HCT116 (cell line): ENCODE results near the gene MINDY3. TPM values are rescaled to one million over a fixed set of nuclear protein-coding genes. Genes with fewer than 3 reads are reported as not detected.

ENCODE experiments used
- ATAC-seq: fragments of 200-7000 bp; cut with Tn5 transposase; 2 replicates; pipeline ENCODE4 v1.9.1; 2020; ENCODE audit warnings: mild to moderate bottlenecking, moderate library complexity
- BruUV-seq: library from RNA; stranded (reverse); fragments of 400-500 nt; replicated peaks from 2 replicates; lab custom pipeline; 2021; lab: Mats Ljungman, UMichigan
- CTCF ChIA-PET: fragments of 300-600 bp; sonication (Branson Sonifier 250); formaldehyde crosslinking; loops from one replicate; lab custom pipeline; 2021; ENCODE audit warnings: antibody characterized with exemption; lab: Charles Lee
- POLR2A ChIA-PET: fragments of 300-600, 350-600 bp; sonication (Branson Sonifier 250); formaldehyde crosslinking; loops from one replicate; lab custom pipeline; 2021; ENCODE audit warnings: antibody characterized with exemption; lab: Charles Lee
- RAD21 ChIA-PET, 2 experiments: fragments of 300-600 bp; sonication (Branson Sonifier 250); formaldehyde crosslinking; loops; one replicate each; lab custom pipeline; 2023; ENCODE audit warnings: low total read pairs in 2 of 2; ENCODE audit not compliant: uncharacterized antibody in 2 of 2, unreplicated experiment in 2 of 2, low non-redundant PET in 1 of 2; lab: Charles Lee
- DNase-seq: peaks from one replicate; pipeline ENCODE4 v3.0.0-alpha.2; 2010; ENCODE audit warnings: low read depth, low spot score
- H2AFZ ChIP-seq: fragments of 200-600 bp; shearing (Covaris generic), sonication (generic); 2 replicates; pipeline ENCODE4 v1.6.1; 2017; ENCODE audit warnings: low read depth, mixed run types, mixed read lengths, antibody characterized with exemption, low read length; ENCODE audit not compliant: poor library complexity, severe bottlenecking
- H3K27ac ChIP-seq: 2 replicates; pipeline ENCODE4 v1.5.1; 2012; ENCODE audit warnings: low read depth, low read length
- H3K27me3 ChIP-seq: fragments of 200-600 bp; sonication (generic); 2 replicates; pipeline ENCODE4 v1.6.1; 2016; ENCODE audit warnings: mixed run types, low read length, mixed read lengths; ENCODE audit not compliant: insufficient read depth
- H3K36me3 ChIP-seq, 2 experiments: fragments of 200-500 bp in 1 of 2; fragments of 200-600 bp in 1 of 2; sonication (Bioruptor generic) in 1 of 2; sonication (generic) in 1 of 2; 2 replicates each; pipeline versions ENCODE4 v1.5.1 to v1.6.1; 2014 to 2016; ENCODE audit warnings: low read length in 2 of 2, inconsistent platforms in 1 of 2, mixed read lengths in 1 of 2, mixed run types in 1 of 2; ENCODE audit not compliant: insufficient read depth in 2 of 2, control insufficient read depth in 1 of 2
- H3K4me1 ChIP-seq, 2 experiments: fragments of 200-600 bp in 1 of 2; sonication (generic) in 1 of 2; 2 replicates each; pipeline versions ENCODE4 v1.5.1 to v1.6.1; 2012 to 2017; ENCODE audit warnings: low read length in 2 of 2, inconsistent platforms in 1 of 2, mild to moderate bottlenecking in 1 of 2, mixed read lengths in 1 of 2, mixed run types in 1 of 2, moderate library complexity in 1 of 2; ENCODE audit not compliant: insufficient read depth in 2 of 2, control insufficient read depth in 1 of 2
- H3K4me2 ChIP-seq: fragments of 200-600 bp; sonication (generic); 2 replicates; pipeline ENCODE4 v1.6.1; 2017; ENCODE audit warnings: mixed run types, low read length, mixed read lengths
- H3K4me3 ChIP-seq, 2 experiments: fragments of 200-600 bp in 1 of 2; sonication (generic) in 1 of 2; replicated peaks in 1 of 2; 2 replicates each; pipeline ENCODE4 v1.5.1; 2011 to 2016; ENCODE audit warnings: low read length in 2 of 2, control low read depth in 1 of 2, low read depth in 1 of 2, mild to moderate bottlenecking in 1 of 2, mixed read lengths in 1 of 2, mixed run types in 1 of 2
- H3K79me2 ChIP-seq: fragments of 200-600 bp; sonication (generic); 2 replicates; pipeline ENCODE4 v1.6.1; 2017; ENCODE audit warnings: mild to moderate bottlenecking, mixed run types, low read length, moderate library complexity, mixed read lengths; ENCODE audit not compliant: insufficient read depth
- H3K9ac ChIP-seq: fragments of 200-600 bp; sonication (generic); 2 replicates; pipeline ENCODE4 v1.6.1; 2016; ENCODE audit warnings: low read length, mixed read lengths
- H3K9me2 ChIP-seq: fragments of 200-600 bp; sonication (generic), shearing (Covaris generic); 2 replicates; pipeline ENCODE4 v1.6.1; 2017; ENCODE audit warnings: mixed run types, mild to moderate bottlenecking, moderate library complexity; ENCODE audit not compliant: insufficient read depth
- H3K9me3 ChIP-seq, 2 experiments: fragments of 200-500 bp in 1 of 2; fragments of 200-600 bp in 1 of 2; sonication (Bioruptor generic) in 1 of 2; sonication (generic) in 1 of 2; 2 replicates each; pipeline ENCODE4 v1.6.1; 2014 to 2017; ENCODE audit warnings: low read length in 2 of 2, mixed read lengths in 2 of 2, inconsistent platforms in 1 of 2, low read depth in 1 of 2, mild to moderate bottlenecking in 1 of 2, mixed run types in 1 of 2, moderate library complexity in 1 of 2; ENCODE audit not compliant: control insufficient read depth in 1 of 2, insufficient read depth in 1 of 2
- H4K20me1 ChIP-seq: fragments of 200-600 bp; sonication (generic), shearing (Covaris generic); 2 replicates; pipeline ENCODE4 v1.6.1; 2017; ENCODE audit warnings: mixed run types, mild to moderate bottlenecking, moderate library complexity; ENCODE audit not compliant: insufficient read depth
- EGR1 ChIP-seq: IDR thresholded peaks from 2 replicates; pipeline ENCODE4 v1.6.1; 2012; ENCODE audit warnings: low read depth
- FOSL1 ChIP-seq: IDR thresholded peaks from 2 replicates; pipeline ENCODE4 v1.6.1; 2012; ENCODE audit warnings: low read depth
- JUND ChIP-seq: IDR thresholded peaks from 2 replicates; pipeline ENCODE4 v1.6.1; 2012
- REST ChIP-seq: IDR thresholded peaks from 2 replicates; pipeline ENCODE4 v1.6.1; 2012; ENCODE audit warnings: low read depth
- SP1 ChIP-seq: IDR thresholded peaks from 2 replicates; pipeline ENCODE4 v1.6.1; 2012; ENCODE audit warnings: low read depth
- YY1 ChIP-seq: IDR thresholded peaks from 2 replicates; pipeline ENCODE4 v1.6.1; 2011; ENCODE audit warnings: low read length, low read depth, moderate library complexity, mild to moderate bottlenecking; ENCODE audit not compliant: insufficient replicate concordance; ENCODE audit errors: extremely low read depth
- intact Hi-C: fragments of 100-400 bp; cut with micrococcal nuclease; formaldehyde crosslinking; loops from 2 replicates; pipeline ENCODE4 v1.10.0; 2022
- total RNA-seq: library from RNA; stranded (reverse); gene quantifications from one replicate; pipeline ENCODE4 v1.2.1, GENCODE V29; 2021; ENCODE audit not compliant: unreplicated experiment

The MINDY3 gene
- total RNA-seq, 1 experiment from 2014 or later, result 15.5 TPM

DNA sequence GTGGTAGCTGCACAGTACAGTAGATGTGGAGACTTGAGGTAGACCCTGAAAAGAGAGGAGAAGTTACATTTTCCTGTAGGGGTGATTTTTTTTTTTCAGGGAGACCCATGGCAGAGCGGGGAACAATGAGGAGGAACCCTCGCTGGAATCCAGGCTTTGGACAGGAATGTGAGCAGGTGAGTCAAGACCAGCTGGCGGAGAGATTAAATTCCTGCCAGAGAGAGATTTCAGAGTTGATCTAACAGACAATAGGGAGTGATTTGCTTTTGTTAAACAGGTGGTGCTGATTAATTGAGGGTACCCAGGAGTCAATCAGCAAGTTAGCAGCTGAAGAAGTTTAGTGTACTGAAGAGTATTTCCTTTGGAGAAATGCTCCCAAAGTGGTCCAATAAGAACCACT is 41.6 kb upstream of the MINDY3 start:
- no peak for TF ChIP-seq SP1
- TF ChIP-seq JUND, result no peak
- no peak for TF ChIP-seq YY1
- no peak for TF ChIP-seq EGR1
- TF ChIP-seq REST, result no peak
- TF ChIP-seq FOSL1, result no peak
- H3K27ac ChIP-seq, result no peak overlapping the region
- ATAC-seq (no peak), DNase-seq (no peak)
- H3K9ac ChIP-seq, result no peak overlapping the region
- no TSS peak for BruUV-seq
- intact Hi-C loops, result loop anchor here (2.0 to 10.0 kb wide), 3 partner anchors 643 to 903 kb away; no protein-coding TSS in a partner anchor
- no peak overlapping the region for H3K4me2 ChIP-seq
- no peak overlapping the region for H2AFZ ChIP-seq
- CTCF ChIA-PET, result interaction anchor here (0.8 to 1.8 kb wide), 16 partner anchors 10 to 916 kb away, joined by 3 to 10 read pairs (median 4); partner anchors contain the start of gene RSU1
- H3K4me1 ChIP-seq, result no peaks in the 10 kb centered on the region
- RAD21 ChIA-PET, result no interaction called here
- H3K9me2 ChIP-seq, result no peaks in the 10 kb centered on the region
- H3K4me3 ChIP-seq, result no peak overlapping the region
- H3K27me3 ChIP-seq, result peaks cover 9% of the 10 kb centered on the region; the same call in 1 of the 2 replicates
- no peaks in the 10 kb centered on the region for H3K9me3 ChIP-seq
- POLR2A ChIA-PET, result interaction anchor here (1.1 kb wide), 1 partner anchor 990 kb away, joined by 3 read pairs; no protein-coding TSS in a partner anchor
- H3K36me3 ChIP-seq, result no peaks in the 10 kb centered on the region
- H3K79me2 ChIP-seq, result no peaks in the 10 kb centered on the region
- no peaks in the 10 kb centered on the region for H4K20me1 ChIP-seq
